Upper lobe of right lung (tissue), 1 donor: ENCODE measurements around the gene QSOX1. TPM values are rescaled to one million over a fixed set of nuclear protein-coding genes. Genes with fewer than 3 reads are reported as not detected.

Source experiments
- ATAC-seq: fragments of 200-7000 bp; cut with Tn5 transposase; one replicate; pipeline ENCODE4 v1.9.1; 2020; ENCODE audit warnings: mild to moderate bottlenecking, moderate library complexity
- DNase-seq: peaks from one replicate; pipeline ENCODE4 v3.0.0-alpha.2; 2020
- H3K27ac ChIP-seq: fragments of 200-600 bp; one replicate; pipeline ENCODE4 v1.8.0; 2022
- H3K27me3 ChIP-seq: fragments of 200-600 bp; one replicate; pipeline ENCODE4 v1.8.0; 2022; ENCODE audit warnings: mild to moderate bottlenecking
- H3K36me3 ChIP-seq: fragments of 200-600 bp; one replicate; pipeline ENCODE4 v1.8.0; 2022
- H3K4me1 ChIP-seq: fragments of 200-600 bp; one replicate; pipeline ENCODE4 v1.8.0; 2022
- H3K4me3 ChIP-seq: fragments of 200-600 bp; one replicate; pipeline ENCODE4 v1.8.0; 2022; ENCODE audit warnings: mild to moderate bottlenecking
- H3K9me3 ChIP-seq: fragments of 200-600 bp; one replicate; pipeline ENCODE4 v1.8.0; 2022
- intact Hi-C: fragments of 100-400 bp; cut with DNase I; formaldehyde crosslinking; loops from one replicate; pipeline ENCODE4 v1.11.0; 2022
- total RNA-seq: library from RNA; stranded (reverse); fragmentation: NEBNext Ultra II Directional; extraction: Animal tissue kit (Norgen Biotek cat#: 25700); gene quantifications from one replicate; pipeline ENCODE4 v1.2.1, GENCODE V29; 2021
- TF ChIP-seq, protein P1 (sequence below): fragments of 200-600 bp; IDR thresholded peaks from one replicate; pipeline ENCODE4 v1.8.0; 2022; ENCODE audit warnings: antibody characterized with exemption
- donor health status: DM: no; HTN: yes; CAD: no; lungs with severe emphysema.

Gene QSOX1
- total RNA-seq, 1 donor from 2014 or later = 275 TPM

DNA sequence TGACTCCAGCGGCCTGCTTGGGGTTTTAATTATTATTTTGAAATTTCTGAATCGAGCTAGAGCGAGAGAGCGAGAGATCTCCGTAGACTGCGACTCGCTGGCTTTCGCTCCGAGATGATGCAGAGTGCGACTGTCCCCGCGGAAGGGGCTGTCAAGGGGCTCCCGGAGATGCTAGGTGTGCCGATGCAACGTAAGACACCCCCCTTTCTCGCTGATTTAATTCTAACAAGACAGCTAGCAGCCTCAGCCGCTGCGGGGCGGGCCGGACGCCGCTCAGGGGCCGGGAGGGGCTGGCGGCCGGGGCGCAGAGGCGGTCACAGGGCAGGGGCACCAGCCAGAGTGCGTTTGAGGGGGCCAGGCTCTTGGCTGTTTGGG lies 75.7 kb downstream of the QSOX1 start:
- Histone ChIP-seq H3K36me3 (no peaks in the 10 kb centered on the region), H3K4me1 (peaks cover 50% of the 10 kb centered on the region), H3K27me3 (peaks cover 99% of the 10 kb centered on the region), H3K4me3 (peak overlapping the region; percentile 57), H3K27ac (no peak overlapping the region), H3K9me3 (no peaks in the 10 kb centered on the region)
- TF ChIP-seq, protein P1, sequence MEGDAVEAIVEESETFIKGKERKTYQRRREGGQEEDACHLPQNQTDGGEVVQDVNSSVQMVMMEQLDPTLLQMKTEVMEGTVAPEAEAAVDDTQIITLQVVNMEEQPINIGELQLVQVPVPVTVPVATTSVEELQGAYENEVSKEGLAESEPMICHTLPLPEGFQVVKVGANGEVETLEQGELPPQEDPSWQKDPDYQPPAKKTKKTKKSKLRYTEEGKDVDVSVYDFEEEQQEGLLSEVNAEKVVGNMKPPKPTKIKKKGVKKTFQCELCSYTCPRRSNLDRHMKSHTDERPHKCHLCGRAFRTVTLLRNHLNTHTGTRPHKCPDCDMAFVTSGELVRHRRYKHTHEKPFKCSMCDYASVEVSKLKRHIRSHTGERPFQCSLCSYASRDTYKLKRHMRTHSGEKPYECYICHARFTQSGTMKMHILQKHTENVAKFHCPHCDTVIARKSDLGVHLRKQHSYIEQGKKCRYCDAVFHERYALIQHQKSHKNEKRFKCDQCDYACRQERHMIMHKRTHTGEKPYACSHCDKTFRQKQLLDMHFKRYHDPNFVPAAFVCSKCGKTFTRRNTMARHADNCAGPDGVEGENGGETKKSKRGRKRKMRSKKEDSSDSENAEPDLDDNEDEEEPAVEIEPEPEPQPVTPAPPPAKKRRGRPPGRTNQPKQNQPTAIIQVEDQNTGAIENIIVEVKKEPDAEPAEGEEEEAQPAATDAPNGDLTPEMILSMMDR = no peak
- intact Hi-C loops = no loop called here
- no peak for ATAC-seq
- DNase-seq = no peak

DNA sequence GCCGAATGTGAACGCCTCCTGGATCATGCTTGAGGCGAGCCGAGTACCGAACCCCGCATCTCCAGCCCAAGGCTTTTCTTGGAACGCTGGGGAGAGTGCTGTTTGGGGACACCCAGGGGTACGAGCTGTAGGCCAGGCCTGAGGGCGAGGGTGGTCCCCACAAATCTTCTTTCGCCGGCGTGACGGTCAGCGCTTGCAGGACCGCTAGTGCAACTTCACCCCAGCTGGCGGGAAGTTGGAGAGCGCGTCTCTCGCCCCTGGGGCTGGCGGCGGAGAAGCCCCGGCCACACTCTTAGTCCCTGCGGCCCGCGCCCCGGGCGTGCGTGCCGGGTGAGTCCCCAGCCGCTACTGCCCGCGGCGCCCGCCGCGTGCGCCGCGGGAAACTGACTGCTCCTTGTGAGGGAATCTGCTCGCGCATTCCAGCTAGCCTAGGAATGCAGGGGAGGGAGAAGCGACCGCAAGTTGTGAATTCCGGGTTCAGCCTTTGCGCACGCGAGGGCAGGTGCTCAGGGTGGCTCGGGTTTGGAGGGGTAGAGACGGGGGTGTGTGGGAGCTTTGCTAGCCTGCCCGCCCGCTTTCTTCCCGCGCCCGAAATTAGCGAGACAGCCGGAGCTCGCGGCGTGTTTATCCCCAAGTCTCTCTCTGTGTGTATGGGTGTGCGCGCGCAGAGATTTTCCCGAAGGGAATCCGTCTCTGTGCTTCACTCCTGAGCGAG lies 76.3 kb downstream of the QSOX1 start:
- no peak overlapping the region for H3K27ac ChIP-seq
- peak overlapping the region; percentile 57 for H3K4me3 ChIP-seq
- intact Hi-C loops = no loop called here
- no peaks in the 10 kb centered on the region for H3K36me3 ChIP-seq
- ATAC-seq = peak; percentile 2
- no peak for DNase-seq
- TF ChIP-seq, protein P1 = no peak
- H3K27me3 ChIP-seq = peaks cover 99% of the 10 kb centered on the region
- peaks cover 53% of the 10 kb centered on the region for H3K4me1 ChIP-seq
- no peaks in the 10 kb centered on the region for H3K9me3 ChIP-seq

DNA sequence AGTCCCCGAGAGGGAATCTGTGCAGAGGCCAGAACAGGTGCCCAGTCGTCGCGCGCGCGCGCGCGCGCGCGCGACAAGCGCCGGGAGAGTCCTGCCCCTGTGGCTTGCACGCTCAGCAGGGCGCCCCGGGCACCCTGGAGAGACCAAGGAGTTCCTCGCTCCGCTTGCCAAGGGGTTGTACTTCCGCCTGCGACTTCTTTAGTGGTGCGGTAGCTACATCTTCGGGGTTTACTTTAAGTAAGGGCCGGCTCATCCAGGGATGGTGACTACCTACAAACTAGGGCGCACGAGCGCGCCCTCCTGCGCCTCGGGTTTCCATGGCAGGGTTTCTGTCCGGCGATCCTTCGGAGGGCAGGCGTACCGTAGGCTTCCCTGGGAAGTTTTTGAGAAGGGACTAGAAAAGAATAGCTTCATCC lies 76.8 kb downstream of the QSOX1 start:
- DNase-seq (no peak), ATAC-seq (peak; percentile 15)
- Histone ChIP-seq H3K4me3 (peak overlapping the region; percentile 57), H3K4me1 (peaks cover 53% of the 10 kb centered on the region), H3K36me3 (no peaks in the 10 kb centered on the region), H3K27me3 (peaks cover 99% of the 10 kb centered on the region), H3K9me3 (no peaks in the 10 kb centered on the region), H3K27ac (no peak overlapping the region)
- TF ChIP-seq, protein P1 = no peak
- intact Hi-C loops = no loop called here

DNA sequence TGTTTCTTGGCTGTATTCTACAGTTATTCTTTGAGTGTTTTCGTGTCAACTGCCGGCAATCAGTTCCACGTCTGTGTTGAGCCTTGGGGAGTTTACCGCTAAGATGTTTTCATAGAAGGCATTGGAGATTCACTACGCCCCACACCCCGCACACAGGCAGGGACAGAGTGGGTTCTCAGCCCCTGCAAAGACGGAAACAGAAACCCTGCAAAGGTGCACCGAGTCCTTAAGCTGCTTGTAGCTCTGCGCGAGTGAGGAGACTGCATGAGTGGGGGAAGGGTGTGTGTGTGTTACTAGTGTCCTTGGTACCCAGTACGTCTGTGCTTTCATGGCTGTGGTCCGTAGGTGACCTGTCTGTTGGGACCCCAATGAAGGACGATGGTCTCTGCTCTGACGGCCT lies 77.3 kb downstream of the QSOX1 start:
- TF ChIP-seq, protein P1 = no peak
- ATAC-seq (no peak), DNase-seq (no peak)
- H3K4me1 ChIP-seq = peaks cover 53% of the 10 kb centered on the region
- H3K36me3 ChIP-seq = no peaks in the 10 kb centered on the region
- H3K27ac ChIP-seq = no peak overlapping the region
- no peak overlapping the region for H3K4me3 ChIP-seq
- peaks cover 99% of the 10 kb centered on the region for H3K27me3 ChIP-seq
- intact Hi-C loops = no loop called here
- H3K9me3 ChIP-seq = no peaks in the 10 kb centered on the region

DNA sequence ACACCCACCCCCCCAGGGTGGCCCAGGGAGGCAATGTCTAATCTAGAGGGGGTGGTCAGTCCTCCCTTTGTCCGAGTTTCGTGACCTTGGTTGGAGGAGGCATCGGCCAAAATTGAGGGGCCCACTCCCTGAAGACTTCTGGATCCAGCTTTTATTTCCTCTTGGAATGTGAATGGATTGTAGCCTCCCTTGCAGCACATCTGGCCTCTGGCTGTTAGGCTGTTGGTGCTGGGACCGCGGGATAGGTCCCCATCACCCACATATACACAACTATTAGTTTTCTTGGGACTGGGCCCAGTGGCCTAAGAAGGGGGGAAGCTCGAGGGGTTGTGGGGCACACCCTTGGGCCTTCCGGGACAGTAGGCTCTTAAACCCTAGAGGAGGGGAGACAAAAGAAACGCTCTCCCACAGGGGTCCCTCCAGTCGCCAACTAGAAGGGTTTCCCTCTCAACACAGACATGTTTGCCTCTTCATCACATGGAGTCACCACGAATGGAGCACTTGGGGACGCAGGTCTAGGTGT lies 77.9 kb downstream of the QSOX1 start:
- Histone ChIP-seq H3K27ac (no peak overlapping the region), H3K9me3 (no peaks in the 10 kb centered on the region), H3K4me3 (no peak overlapping the region), H3K27me3 (peaks cover 99% of the 10 kb centered on the region), H3K36me3 (no peaks in the 10 kb centered on the region), H3K4me1 (peaks cover 53% of the 10 kb centered on the region)
- no peak for ATAC-seq
- DNase-seq = no peak
- intact Hi-C loops = no loop called here
- TF ChIP-seq, protein P1 = no peak
